Right cardiac atrium (tissue), 5 donors: Measurements from ENCODE around the gene FMN2. TPM values are rescaled to one million over a fixed set of nuclear protein-coding genes. Genes with fewer than 3 reads are reported as not detected.
"Not testable (repeated sequence)": the region's sequence is repeated elsewhere in the genome, so short reads cannot be mapped to it uniquely, and the experiment has no call there.

Experiments used
- ATAC-seq, 2 donors: fragments of 200-7000 bp; cut with Tn5 transposase; one replicate each; pipeline versions ENCODE4 v1.8.0 to v1.9.1; 2020; ENCODE audit warnings: moderate library complexity in 2 of 2, mild to moderate bottlenecking in 1 of 2
- DNase-seq, 3 donors: peaks; one replicate each; pipeline ENCODE4 v3.0.0-alpha.2; 2020
- H3K27ac ChIP-seq: one replicate; pipeline ENCODE4 v1.5.1; 2013; ENCODE audit warnings: mild to moderate bottlenecking, low read length, control low read depth, moderate library complexity
- H3K27me3 ChIP-seq: one replicate; pipeline ENCODE4 v1.6.1; 2013; ENCODE audit not compliant: control insufficient read depth, insufficient read depth
- H3K4me1 ChIP-seq: one replicate; pipeline ENCODE4 v1.6.1; 2013; ENCODE audit warnings: low read length; ENCODE audit not compliant: control insufficient read depth, insufficient read depth
- H3K4me3 ChIP-seq: one replicate; pipeline ENCODE4 v1.5.1; 2013; ENCODE audit warnings: low read length, control low read depth
- H3K9me3 ChIP-seq: one replicate; pipeline ENCODE4 v1.6.1; 2013; ENCODE audit warnings: low read length; ENCODE audit not compliant: control insufficient read depth
- WGBS: extraction: QIAGEN DNeasy Blood & Tissue Kit; methylation state at CpG from one replicate; pipeline ENCODE4 v1.1.7; 2013; 5-methylcytosine and 5-hydroxymethylcytosine counted together
- intact Hi-C, 4 donors: fragments of 100-400 bp; cut with DNase I; formaldehyde crosslinking; loops; one replicate each; pipeline versions ENCODE4 v1.11.0 to v1.14.0; 2022 to 2023
- polyA plus RNA-seq: library from polyadenylated mRNA; stranded (reverse); fragments of 200-250 nt; gene quantifications from one replicate; pipeline ENCODE4 v1.2.3, GENCODE V29; 2013
- total RNA-seq, 4 donors: library from RNA; stranded (reverse); fragmentation: NEBNext Ultra II Directional; extraction: Animal tissue kit (Norgen Biotek cat#: 25700); gene quantifications; one replicate each; pipeline ENCODE4 v1.2.1, GENCODE V29; 2021
- donor health status: healthy with polysubstance abuse.
- donor health status: DM: no; HTN: yes; CAD: no.
- donor health status: DM: no; HTN: no; CAD: no.
- donor health status: DM: no; HTN: yes; CAD: no; lungs with severe emphysema.
- donor health status: DM: yes; HTN: yes; CAD: no.

FMN2 gene
- total and polyA plus RNA-seq, 5 donors, result 0.09 to 0.21 (median 0.16) TPM; not detected in 2

DNA sequence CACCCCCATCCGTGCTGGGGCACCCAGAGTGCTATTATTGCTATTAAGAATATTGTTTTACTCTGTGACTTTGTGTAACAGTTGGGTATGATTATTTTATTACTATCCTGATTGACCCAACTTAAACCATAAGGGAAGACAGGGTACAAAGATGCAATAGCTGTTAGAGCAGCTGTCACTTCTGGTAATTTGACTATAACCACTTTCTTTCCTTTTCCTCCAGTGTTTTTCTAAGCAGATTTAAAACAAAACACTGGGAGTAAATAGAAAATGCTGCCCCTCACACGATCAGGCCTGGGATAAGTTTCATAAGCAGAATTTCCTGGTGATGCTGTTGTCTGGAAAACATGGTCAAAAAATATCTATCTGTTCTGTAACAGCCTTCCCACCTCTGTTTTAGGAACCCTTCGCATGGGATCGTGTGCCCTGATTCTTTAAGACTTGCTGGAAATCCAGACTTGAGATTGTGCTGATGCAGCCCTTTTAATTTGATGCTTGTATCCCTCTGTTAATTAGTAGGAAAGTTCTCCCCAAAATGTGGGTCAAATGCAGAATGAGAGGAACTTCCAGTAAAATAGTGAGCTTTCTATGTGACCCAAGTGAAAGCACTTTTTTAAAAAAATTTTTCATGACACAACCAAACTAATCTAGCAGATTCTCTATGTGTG is 165.3 kb downstream of the FMN2 start:
- DNase-seq (no peak), ATAC-seq (no peak)
- no peaks in the 10 kb centered on the region for H3K4me1 ChIP-seq
- H3K27me3 ChIP-seq, result no peaks in the 10 kb centered on the region
- peaks cover 3% of the 10 kb centered on the region for H3K9me3 ChIP-seq
- H3K27ac ChIP-seq, result no peak overlapping the region
- intact Hi-C loops, result no loop called here
- H3K4me3 ChIP-seq, result no peak overlapping the region
- 66% methylated on average over 4 of the region's 4 CpGs for WGBS

- no peaks in the 10 kb centered on the region for H3K27me3 ChIP-seq
- H3K27ac ChIP-seq, result no peak overlapping the region
- ATAC-seq (no peak), DNase-seq (no peak)
- no peaks in the 10 kb centered on the region for H3K4me1 ChIP-seq
- H3K4me3 ChIP-seq, result no peak overlapping the region
- H3K9me3 ChIP-seq, result peaks cover 1% of the 10 kb centered on the region
- intact Hi-C loops, result no loop called here
- 76% methylated on average over 3 of the region's 3 CpGs for WGBS
Observed at GRCh38 chr1:240258910-240259309, 167.2 kb downstream of the FMN2 start.

DNA sequence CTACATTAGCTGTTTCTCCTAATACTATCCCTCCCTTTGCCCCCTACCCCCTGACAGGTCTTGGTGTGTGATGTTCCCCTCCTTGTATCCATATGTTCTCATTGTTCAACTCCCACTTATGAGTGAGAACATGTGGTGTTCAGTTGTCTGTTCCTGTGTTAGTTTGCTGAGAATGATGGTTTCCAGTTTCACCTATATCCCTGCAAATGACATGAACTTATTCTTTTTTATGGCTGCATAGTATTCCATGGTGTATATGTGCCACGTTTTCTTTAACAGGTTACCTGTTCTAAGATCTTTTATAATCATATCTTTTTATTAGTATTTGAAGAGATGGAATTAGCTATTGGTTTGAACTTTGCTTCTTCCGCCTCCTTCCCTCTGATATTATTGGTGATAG is 172.8 kb downstream of the FMN2 start:
- H3K27me3 ChIP-seq, intact Hi-C loops, H3K27ac ChIP-seq, H3K4me1 ChIP-seq, DNase-seq, H3K4me3 ChIP-seq, H3K9me3 ChIP-seq, ATAC-seq: not testable (repeated sequence)
- WGBS, result 75% methylated on average over 2 of the region's 2 CpGs

- Histone ChIP-seq H3K9me3 (no peaks in the 10 kb centered on the region), H3K4me1 (no peaks in the 10 kb centered on the region), H3K4me3 (no peak overlapping the region), H3K27ac (no peak overlapping the region), H3K27me3 (no peaks in the 10 kb centered on the region)
- intact Hi-C loops, result no loop called here
- DNase-seq (no peak), ATAC-seq (no peak)
- 68% methylated on average over 2 of the region's 2 CpGs for WGBS
Observed at GRCh38 chr1:240271081-240271480, 179.4 kb downstream of the FMN2 start.

GRCh38 chr1:240274569-240274968 is 182.9 kb downstream of the FMN2 start:
- no peak for ATAC-seq
- Histone ChIP-seq H3K4me1 (no peaks in the 10 kb centered on the region), H3K4me3 (no peak overlapping the region), H3K27me3 (no peaks in the 10 kb centered on the region), H3K27ac (no peak overlapping the region), H3K9me3 (no peaks in the 10 kb centered on the region)
- WGBS, result 56% methylated on average over 5 of the region's 5 CpGs
- intact Hi-C loops, result no loop called here
- DNase-seq, result no peak

DNA sequence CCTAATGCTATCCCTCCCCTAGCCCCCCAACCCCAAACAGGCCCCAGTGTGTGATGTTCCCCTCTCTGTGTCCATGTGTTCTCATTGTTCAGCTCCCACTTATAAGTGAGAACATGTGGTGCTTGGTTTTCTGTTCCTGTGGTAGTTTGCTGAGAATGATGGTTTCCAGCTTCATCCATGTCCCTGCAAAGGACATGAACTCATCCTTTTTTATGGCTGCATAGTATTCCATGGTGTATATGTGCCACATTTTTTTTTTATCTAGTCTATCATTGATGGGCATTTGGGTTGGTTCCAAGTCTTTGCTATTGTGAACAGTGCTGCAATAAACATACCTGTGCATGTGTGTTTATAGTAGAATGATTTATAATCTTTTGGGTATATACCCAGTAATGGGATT is 183.5 kb downstream of the FMN2 start:
- DNase-seq, H3K4me1 ChIP-seq, H3K27me3 ChIP-seq, H3K4me3 ChIP-seq, ATAC-seq, H3K27ac ChIP-seq, H3K9me3 ChIP-seq, intact Hi-C loops: not testable (repeated sequence)

DNA sequence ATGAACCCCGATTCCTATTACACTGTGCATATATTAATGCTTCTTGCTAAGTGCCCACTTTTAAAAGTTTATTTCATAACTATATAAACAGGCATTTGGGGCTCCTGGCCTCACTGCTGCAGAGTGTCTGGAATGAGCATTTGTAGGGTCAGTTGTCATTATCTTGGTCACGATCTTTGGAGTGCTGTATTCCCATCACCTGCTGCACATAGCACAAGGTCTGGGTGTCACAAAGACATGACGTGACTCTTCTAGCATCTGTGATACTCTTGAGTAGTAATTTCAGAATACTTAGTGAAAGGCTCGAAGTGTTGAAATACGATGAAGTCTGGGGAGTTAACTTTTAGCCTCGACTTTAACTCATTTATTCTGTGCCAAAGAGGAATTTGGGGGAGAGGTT is 186.4 kb downstream of the FMN2 start:
- ATAC-seq, result no peak
- intact Hi-C loops, result no loop called here
- Histone ChIP-seq H3K4me3 (no peak overlapping the region), H3K27ac (no peak overlapping the region), H3K9me3 (no peaks in the 10 kb centered on the region), H3K4me1 (no peaks in the 10 kb centered on the region), H3K27me3 (no peaks in the 10 kb centered on the region)
- no peak for DNase-seq
- 59% methylated on average over 6 of the region's 6 CpGs for WGBS

DNA sequence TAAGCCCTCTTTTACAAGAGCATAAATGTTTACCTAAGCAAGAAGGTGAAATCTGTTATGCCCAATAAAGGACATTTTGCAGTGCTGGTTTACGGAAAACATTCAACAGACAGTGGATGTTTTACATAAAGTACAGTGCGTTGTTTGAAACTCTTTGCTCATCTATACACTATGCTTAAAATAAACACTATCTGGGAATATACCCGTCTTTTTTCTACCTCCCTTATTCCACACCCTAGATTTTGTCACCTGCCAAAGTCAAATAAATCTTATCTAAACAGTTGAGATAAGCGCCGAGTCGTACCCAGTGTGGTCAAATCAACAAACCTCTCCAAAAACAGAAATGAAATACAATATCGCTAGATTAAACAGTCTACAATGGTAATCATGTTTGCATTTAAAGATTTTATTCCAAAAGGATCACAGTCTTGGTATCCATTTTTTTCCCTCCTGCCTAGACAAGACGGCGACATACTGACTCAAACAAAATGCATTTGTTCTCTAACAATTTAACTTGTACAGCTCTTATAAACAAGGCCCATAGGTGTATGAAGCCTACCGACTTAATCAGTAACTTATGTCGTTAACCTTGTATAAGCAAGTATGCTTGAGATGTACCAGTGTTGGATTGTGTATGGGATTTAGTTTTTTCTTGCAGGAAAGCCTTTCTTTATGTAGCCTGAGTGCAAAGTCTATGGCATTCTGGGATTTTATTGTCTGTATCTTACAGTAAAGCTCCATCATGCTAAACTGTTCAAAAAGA is 189.1 kb downstream of the FMN2 start:
- H3K4me3 ChIP-seq, result no peak overlapping the region
- intact Hi-C loops, result no loop called here
- H3K9me3 ChIP-seq, result no peaks in the 10 kb centered on the region
- H3K4me1 ChIP-seq, result no peaks in the 10 kb centered on the region
- ATAC-seq, result no peak
- WGBS, result 55% methylated on average over 11 of the region's 11 CpGs
- DNase-seq, result no peak
- no peak overlapping the region for H3K27ac ChIP-seq
- no peaks in the 10 kb centered on the region for H3K27me3 ChIP-seq

DNA sequence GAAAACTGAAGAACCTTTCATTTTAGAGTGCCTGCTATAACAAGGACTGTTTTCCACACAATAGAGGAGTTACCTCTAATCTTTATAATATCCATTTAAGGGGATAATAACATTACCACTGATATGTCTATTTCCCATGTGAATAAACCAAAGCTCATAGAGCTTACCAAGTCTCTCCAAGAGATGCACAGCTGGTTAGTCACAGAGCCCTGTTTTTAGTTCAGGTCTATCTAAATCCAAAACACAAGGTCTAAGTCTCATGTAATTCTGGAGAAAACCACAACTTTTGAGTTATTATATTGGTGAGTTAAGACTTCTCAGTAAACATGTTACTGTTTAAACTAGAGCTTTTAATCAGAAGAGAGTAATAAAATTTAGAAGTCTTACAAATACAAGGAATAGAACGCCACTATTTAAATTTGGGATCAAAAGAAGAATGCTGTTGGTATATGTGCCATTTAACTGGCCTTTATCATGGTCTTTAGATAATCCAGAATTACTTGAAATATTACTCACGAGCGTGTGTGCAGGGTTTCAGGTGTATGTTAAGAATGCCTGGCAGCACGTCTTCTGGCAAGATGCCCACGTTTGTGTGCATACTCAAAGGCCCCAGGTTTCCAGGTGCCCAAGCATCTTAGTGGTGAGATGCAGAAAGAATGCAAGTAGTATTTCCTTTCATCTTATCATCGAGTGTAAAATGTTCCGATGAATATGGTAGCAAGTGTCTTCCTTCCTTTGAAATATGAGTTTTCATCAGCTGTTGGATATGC is 190.6 kb downstream of the FMN2 start:
- intact Hi-C loops, result no loop called here
- Histone ChIP-seq H3K27me3 (no peaks in the 10 kb centered on the region), H3K27ac (no peak overlapping the region), H3K4me1 (no peaks in the 10 kb centered on the region), H3K9me3 (no peaks in the 10 kb centered on the region), H3K4me3 (no peak overlapping the region)
- no peak for DNase-seq
- no peak for ATAC-seq
- WGBS, result 73% methylated on average over 7 of the region's 7 CpGs

DNA sequence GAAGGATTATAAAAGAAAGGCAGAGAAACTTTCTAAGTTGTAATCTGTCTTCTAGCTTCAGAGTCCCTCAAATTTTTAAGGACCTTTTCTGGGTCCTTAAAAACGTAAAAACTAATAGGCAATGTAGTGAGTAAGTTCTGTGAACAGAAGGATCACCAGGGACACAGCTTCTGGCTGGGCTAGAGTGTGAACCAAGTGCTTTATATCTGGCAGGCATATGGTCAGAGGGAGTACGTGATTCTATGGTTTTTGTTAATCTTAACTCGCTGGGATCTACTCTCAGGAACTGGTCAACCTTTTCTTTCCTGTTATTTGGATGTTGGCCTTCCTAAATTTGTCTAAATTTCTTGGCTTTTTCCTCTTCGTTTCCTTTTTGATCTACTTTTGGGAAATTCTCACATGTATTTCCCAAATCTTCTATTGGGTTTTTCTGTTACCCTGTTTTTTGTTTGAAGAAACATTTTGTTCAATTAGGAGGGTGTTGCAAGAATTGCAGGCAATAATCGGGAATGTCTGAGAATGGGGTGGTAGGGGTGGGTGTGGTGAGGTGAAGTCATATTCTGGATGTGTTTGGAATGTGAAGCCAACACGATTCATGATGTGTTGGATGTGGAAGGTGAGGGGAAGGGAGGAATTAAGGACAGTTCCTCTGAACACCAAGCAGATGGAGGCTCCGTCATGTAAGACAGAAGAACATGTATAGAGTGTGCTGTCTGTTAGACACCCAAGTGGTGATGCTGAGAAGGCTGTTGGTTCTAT is 193.2 kb downstream of the FMN2 start:
- DNase-seq, result no peak
- H3K27ac ChIP-seq, result no peak overlapping the region
- ATAC-seq, result no peak
- intact Hi-C loops, result no loop called here
- H3K9me3 ChIP-seq, result no peaks in the 10 kb centered on the region
- no peaks in the 10 kb centered on the region for H3K4me1 ChIP-seq
- no peaks in the 10 kb centered on the region for H3K27me3 ChIP-seq
- WGBS, result 68% methylated on average over 7 of the region's 7 CpGs
- no peak overlapping the region for H3K4me3 ChIP-seq

- 87% methylated on average over 4 of the region's 4 CpGs for WGBS
- intact Hi-C loops, result no loop called here
- H3K27ac ChIP-seq, result no peak overlapping the region
- no peak for DNase-seq
- no peak overlapping the region for H3K4me3 ChIP-seq
- H3K9me3 ChIP-seq, result no peaks in the 10 kb centered on the region
- H3K4me1 ChIP-seq, result no peaks in the 10 kb centered on the region
- no peaks in the 10 kb centered on the region for H3K27me3 ChIP-seq
- no peak for ATAC-seq
Observed at GRCh38 chr1:240285540-240285939, 193.9 kb downstream of the FMN2 start.
